GM20431 (cell line): ENCODE results near the gene SERINC5.
"Not testable (repeated sequence)": the region's sequence is repeated elsewhere in the genome, so short reads cannot be mapped to it uniquely, and the experiment has no call there.

ENCODE experiments used
- in situ Hi-C: fragments of 300-500 bp; cut with MseI, MboI; formaldehyde crosslinking; loops from one replicate; pipeline ENCODE4 v1.15.0; 2020; ENCODE audit warnings: low sequenced_read_pairs; ENCODE audit not compliant: unreplicated experiment

The SERINC5 gene

GRCh38 chr5:80255811-80256712 lies at the start of gene SERINC5:
SERINC5 (minus strand) TSS chr5:80256048; CDS start chr5:80255922, 126 bp downstream.
- in situ Hi-C loops = no loop called here

GRCh38 chr5:80302636-80303035 lies 46.8 kb upstream of the SERINC5 start:
- in situ Hi-C loops = no loop called here

GRCh38 chr5:80301342-80301741 lies 45.5 kb upstream of the SERINC5 start:
- in situ Hi-C loops = not testable (repeated sequence)

DNA sequence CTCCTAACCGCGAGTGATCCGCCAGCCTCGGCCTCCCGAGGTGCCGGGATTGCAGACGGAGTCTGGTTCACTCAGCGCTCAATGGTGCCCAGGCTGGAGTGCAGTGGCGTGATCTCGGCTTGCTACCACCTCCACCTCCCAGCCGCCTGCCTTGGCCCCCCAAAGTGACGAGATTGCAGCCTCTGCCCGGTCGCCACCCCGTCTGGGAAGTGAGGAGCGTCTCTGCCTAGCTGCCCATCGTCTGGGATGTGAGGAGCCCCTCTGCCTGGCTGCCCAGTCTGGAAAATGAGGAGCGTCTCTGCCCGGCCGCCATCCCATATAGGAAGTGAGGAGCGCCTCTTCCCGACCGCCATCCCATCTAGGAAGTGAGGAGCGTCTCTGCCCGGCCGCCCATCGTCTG lies 44.9 kb upstream of the SERINC5 start:
- in situ Hi-C loops = not testable (repeated sequence)

DNA sequence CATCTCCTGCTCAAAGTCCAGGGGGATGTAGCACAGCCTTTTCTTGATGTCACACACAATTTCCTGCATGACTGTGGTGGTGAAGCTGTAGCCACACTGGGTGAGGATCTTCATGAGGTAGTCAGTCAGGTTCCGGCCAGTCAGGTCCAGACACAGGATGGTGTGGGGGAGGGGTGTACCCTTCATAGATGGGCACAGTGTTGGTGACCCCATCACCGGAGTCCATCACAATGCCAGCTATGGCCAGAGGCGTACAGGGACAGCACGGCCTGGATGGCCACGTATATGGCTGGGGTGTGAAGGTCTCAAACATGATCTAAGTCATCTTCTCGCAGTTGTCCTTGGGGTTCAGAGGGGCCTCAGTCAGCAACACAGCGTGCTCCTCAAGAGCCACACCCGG lies 44.3 kb upstream of the SERINC5 start:
- in situ Hi-C loops = no loop called here

GRCh38 chr5:80299601-80300000 lies 43.8 kb upstream of the SERINC5 start:
- in situ Hi-C loops = loop anchor here (10.0 kb wide), 1 partner anchor 205 kb away; no protein-coding TSS in a partner anchor

DNA sequence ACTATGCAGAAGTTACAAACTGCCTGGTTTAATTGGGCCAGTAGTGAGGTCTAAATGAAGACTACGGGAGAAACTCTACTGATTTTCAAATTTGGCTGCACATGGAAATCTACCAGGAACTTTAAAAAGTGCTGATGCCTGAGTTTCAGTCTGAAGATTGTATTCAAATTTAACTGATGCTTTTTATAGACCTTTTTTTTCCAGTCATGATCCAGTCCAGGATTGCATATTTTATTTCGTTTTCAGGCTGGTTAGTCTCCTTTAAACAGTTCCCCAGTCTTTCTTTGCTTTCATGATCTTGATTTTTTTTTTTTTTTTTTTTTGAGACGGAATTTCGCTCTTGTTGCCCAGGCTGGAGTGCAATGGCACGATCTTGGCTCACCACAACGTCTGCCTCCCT lies 40.3 kb upstream of the SERINC5 start:
- in situ Hi-C loops = loop anchor here (10.0 kb wide), 1 partner anchor 201 kb away; no protein-coding TSS in a partner anchor

GRCh38 chr5:80291761-80292160 lies 35.9 kb upstream of the SERINC5 start:
- in situ Hi-C loops = loop anchor here (10.0 kb wide), 1 partner anchor 197 kb away; no protein-coding TSS in a partner anchor

DNA sequence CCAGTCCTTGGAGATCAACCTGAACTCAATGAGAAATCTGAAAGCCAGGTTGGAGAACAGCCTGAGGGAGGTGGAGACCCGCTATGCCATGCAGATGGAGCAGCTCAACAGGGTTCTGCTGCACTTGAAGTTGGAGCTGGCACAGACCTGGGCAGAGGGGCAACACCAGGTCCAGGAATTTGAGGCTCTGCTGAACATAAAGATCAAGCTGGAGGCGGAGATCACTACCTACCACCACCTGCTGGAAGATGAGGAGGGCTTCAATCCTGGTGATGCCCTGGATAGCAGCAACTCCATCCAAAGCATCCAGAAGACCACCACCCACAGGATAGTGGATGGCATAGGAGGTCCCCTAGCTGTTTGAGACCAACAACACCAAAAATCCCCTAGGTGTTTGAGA lies 33.5 kb upstream of the SERINC5 start:
- in situ Hi-C loops = no loop called here

DNA sequence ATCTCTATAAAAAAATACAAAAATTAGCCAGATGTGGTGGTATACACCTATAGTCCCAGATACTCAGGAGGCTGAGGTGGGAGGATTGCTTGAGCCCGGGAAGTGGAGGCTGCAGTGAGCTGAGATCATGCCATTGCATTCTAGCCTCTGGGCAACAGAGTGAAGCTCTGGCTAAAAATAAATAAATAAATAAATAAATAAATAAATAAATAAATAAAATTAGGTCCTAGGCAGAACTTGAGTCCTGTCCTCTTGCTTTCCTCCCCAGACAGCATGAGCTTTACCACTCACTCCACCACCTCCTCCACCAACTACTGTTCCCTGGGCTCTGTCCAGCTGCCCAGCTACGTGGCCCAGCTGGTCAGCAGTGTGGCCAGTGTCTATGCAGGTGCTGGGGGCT lies 32.3 kb upstream of the SERINC5 start:
- in situ Hi-C loops = no loop called here

DNA sequence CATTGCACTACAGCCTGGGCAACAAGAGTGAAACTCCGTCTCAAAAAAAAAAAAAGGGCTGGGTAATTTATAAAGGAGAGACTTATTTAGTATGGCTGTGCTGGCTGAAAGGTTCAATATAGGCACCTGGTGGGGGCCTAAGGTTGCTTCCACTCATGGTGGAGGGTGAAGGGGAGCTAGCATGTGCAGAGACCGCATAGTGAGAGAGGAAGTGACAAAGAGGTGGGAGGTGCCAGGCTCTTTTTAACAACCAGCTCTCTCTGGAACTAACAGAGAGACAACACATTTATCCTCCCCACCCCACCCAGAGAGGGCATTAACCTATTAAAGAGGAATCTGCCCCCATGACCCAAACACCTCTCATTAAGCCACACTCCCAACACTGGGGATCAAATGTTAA lies 28.9 kb upstream of the SERINC5 start:
- in situ Hi-C loops = no loop called here

DNA sequence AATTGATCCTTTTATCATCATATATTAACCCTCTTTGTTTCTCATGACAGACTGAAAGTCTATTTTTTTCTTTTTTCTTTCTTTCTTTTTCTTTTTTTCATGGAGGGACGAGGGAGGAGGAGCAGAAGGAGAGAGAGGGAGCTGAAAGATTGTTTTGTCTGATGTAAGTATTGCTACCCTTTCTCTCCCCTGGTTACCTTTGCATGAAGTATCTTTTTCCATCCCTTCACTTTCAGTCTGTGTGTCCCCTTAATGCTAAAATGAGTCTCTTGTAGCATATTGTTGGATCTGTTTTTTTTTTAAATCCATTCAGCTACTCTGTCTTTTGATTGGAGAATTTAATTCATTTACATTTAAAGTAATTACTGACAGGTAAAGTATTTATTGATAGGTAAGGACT lies 27.5 kb upstream of the SERINC5 start:
- in situ Hi-C loops = no loop called here

DNA sequence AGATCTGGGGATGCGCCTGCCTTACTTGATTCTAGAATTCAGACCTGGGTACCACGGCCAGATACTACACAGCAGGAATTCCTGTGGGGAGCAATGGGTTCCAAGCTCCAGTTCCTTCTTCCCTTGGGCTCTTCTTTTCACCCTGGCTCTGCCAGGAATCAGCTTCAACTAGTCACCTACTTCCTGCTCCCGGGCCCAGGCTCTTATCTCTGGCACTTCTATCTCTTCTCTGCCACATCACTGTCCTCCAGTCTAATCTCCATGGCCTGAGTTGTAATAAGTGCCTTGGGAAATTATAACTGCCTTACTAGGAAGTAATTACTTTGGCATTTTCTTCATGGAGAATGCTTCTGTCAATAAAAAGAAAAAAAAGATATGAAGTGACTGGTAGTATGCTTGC lies 26.2 kb upstream of the SERINC5 start:
- in situ Hi-C loops = no loop called here

DNA sequence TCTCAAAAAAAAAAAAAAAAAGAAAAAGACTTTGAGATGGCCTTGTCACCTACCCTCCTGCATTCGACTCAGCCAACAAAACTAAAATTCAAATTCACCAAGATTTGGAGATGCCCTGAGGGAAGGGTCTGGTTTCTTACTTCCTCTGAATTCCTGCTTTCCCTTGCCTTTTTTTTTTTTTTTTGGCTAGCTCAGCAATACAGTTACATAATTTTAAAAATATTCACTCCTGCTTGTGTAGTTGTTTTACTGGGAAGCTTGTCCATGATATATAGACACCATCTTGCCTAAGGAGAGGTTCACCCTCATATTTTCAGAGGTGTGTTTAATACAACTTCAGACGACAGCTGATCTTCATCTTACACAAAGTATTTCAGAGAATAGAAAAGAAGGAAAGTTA lies 21.3 kb upstream of the SERINC5 start:
- in situ Hi-C loops = no loop called here

GRCh38 chr5:80276186-80276585 lies 20.3 kb upstream of the SERINC5 start:
- in situ Hi-C loops = no loop called here

GRCh38 chr5:80275347-80275746 lies 19.5 kb upstream of the SERINC5 start:
- in situ Hi-C loops = no loop called here

DNA sequence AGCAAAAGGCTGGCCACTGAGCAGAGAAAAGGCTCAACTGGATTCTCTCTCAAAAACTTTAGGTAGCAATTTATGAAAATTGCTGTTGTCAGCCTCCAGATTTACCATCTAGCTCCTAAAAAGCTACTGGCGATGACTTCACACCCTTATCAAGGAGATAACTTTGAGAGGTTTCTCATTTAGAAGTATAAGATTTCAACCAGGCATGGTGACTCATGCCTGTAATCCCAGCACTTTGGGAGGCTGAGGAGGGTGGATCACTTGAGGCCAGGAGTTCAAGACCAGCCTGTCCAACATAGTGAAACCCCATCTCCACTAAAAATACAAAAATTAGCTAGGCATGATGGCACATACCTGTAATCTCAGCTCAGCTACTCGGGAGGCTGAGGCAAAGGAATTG lies 14.7 kb upstream of the SERINC5 start:
- in situ Hi-C loops = not testable (repeated sequence)

GRCh38 chr5:80269991-80270438 lies 14.2 kb upstream of the SERINC5 start:
- in situ Hi-C loops = no loop called here

DNA sequence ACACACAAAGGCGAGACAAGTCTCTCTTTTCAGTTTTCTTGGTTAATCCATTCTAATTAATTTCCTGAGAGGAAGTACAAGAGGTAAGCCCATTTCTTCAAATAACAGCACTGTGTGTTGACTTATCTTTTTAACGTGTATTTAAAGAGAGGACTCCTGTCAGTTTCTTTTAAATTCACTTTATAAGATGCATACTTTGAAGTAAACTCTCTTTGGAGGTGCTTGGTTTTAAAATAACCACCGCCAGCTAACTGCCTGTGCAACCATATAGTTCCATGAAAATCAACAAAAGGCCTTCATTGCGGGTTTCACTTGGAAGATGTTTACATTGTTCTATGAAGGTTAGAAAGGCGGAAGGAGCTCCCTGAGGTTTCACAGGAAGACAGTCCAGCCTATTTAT lies 13.1 kb upstream of the SERINC5 start:
- in situ Hi-C loops = no loop called here

DNA sequence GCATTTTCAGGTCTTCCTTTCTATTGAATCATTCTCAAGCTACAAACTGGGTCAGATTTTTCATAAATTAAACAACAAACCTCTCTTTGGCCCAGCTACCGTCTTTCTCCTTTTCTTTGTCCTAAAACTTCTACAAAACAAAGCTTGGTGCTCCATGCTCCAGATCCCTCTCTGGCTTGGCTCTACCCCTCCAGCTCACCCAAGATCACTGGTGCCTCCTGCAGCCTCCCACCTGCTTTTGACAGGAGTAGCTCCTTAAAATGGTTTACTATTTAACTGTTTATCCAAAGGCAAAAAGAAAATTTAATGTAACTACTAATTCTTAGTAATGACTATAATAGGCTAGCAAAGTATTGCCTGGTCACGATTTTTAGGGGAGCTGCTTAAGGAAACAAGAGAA lies 10.7 kb upstream of the SERINC5 start:
- in situ Hi-C loops = no loop called here

DNA sequence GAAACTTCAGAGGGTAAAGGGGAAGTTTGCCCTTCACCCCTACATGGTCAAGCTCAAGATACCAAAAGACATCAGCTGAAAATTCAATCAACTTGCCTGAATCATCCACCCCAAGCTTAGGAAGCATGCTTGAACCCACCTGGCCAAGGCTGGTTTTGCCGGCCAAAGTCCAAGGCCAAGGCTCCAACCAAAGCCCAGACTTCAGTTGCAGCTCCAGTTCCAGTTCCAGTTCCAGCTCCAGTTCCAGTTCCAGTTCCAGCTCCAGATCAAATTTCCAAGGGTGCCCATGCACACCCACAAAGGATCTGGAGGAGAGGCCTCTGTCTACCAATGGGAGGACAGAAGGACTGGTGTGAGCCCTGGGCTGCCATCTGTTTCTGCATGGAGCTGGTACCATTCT lies 4.6 kb upstream of the SERINC5 start:
- in situ Hi-C loops = no loop called here
